Activated CD8-positive, alpha-beta T cell treated with anti-CD3 and anti-CD28 coated beads for 36 hours (primary cell): Measurements from ENCODE around the gene CRISP1. TPM values are rescaled to one million over a fixed set of nuclear protein-coding genes. Genes with fewer than 3 reads are reported as not detected.
"Not testable (repeated sequence)": the region's sequence is repeated elsewhere in the genome, so short reads cannot be mapped to it uniquely, and the experiment has no call there.

Experiments
- ATAC-seq: fragments of 200-7000 bp; cut with Tn5 transposase; one replicate; pipeline ENCODE4 v1.10.0; 2021; ENCODE audit warnings: mild to moderate bottlenecking, moderate library complexity
- CTCF ChIA-PET: fragments of 350-600 bp; sonication (Branson Sonifier 250); formaldehyde crosslinking; loops from one replicate; lab custom pipeline; 2021; ENCODE audit warnings: antibody characterized with exemption; lab: Charles Lee
- POLR2A ChIA-PET: fragments of 350-600 bp; sonication (Branson Sonifier 250); formaldehyde crosslinking; loops from one replicate; lab custom pipeline; 2021; ENCODE audit warnings: antibody characterized with exemption; lab: Charles Lee
- DNase-seq: peaks from one replicate; pipeline ENCODE4 v3.0.0-alpha.2; 2020
- H3K27ac Mint-ChIP-seq: one replicate; pipeline ENCODE4 v1.8.0; 2021; ENCODE audit warnings: mild to moderate bottlenecking, mixed read lengths
- H3K27me3 Mint-ChIP-seq: one replicate; pipeline ENCODE4 v1.8.0; 2021; ENCODE audit warnings: mixed read lengths
- H3K36me3 Mint-ChIP-seq: one replicate; pipeline ENCODE4 v1.8.0; 2021; ENCODE audit warnings: low read depth, mixed read lengths
- H3K4me1 Mint-ChIP-seq: one replicate; pipeline ENCODE4 v1.8.0; 2021; ENCODE audit warnings: low read depth, mixed read lengths
- H3K4me3 Mint-ChIP-seq: one replicate; pipeline ENCODE4 v1.8.0; 2021; ENCODE audit warnings: mild to moderate bottlenecking, moderate library complexity, mixed read lengths
- H3K9me3 Mint-ChIP-seq: one replicate; pipeline ENCODE4 v1.8.0; 2021; ENCODE audit warnings: mixed read lengths
- intact Hi-C: fragments of 100-400 bp; cut with micrococcal nuclease; formaldehyde crosslinking; loops from one replicate; pipeline ENCODE4 v1.10.0; 2022
- total RNA-seq, 2 experiments: library from RNA; stranded (reverse); gene quantifications; one replicate each; pipeline ENCODE4 v1.2.3, GENCODE V29; 2021
- TF ChIP-seq, protein P1 (sequence below): fragments of 200-600 bp; IDR thresholded peaks from one replicate; pipeline ENCODE4 v1.8.0; 2022; ENCODE audit warnings: antibody characterized with exemption, mild to moderate bottlenecking

The CRISP1 gene
- total RNA-seq, 2 experiments from 2014 or later: not detected

DNA sequence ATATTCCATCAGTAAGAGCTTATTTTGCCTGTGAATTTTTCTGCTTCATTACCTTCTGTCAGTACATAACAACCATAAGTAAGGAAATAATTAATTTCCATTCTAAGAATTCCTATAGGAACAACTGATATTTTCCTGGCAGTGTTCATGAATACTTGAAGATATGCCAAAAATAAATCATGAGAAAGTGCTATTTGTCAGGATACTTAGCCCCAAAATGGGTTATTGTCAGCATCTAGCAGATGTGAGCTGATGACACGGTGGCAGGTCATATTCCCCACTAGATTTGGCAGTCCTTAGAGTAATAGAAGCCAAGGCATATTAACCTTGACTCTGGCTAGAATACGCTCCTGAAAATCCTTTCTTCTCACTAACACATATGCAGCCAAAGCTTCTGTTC lies 43.2 kb upstream of the CRISP1 start:
- ATAC-seq (no peak), DNase-seq (no peak)
- H3K27ac Mint-ChIP-seq: no peak overlapping the region
- no peaks in the 10 kb centered on the region for H3K36me3 Mint-ChIP-seq
- no peaks in the 10 kb centered on the region for H3K27me3 Mint-ChIP-seq
- H3K4me1 Mint-ChIP-seq: no peaks in the 10 kb centered on the region
- H3K4me3 Mint-ChIP-seq: no peak overlapping the region
- TF ChIP-seq, protein P1, sequence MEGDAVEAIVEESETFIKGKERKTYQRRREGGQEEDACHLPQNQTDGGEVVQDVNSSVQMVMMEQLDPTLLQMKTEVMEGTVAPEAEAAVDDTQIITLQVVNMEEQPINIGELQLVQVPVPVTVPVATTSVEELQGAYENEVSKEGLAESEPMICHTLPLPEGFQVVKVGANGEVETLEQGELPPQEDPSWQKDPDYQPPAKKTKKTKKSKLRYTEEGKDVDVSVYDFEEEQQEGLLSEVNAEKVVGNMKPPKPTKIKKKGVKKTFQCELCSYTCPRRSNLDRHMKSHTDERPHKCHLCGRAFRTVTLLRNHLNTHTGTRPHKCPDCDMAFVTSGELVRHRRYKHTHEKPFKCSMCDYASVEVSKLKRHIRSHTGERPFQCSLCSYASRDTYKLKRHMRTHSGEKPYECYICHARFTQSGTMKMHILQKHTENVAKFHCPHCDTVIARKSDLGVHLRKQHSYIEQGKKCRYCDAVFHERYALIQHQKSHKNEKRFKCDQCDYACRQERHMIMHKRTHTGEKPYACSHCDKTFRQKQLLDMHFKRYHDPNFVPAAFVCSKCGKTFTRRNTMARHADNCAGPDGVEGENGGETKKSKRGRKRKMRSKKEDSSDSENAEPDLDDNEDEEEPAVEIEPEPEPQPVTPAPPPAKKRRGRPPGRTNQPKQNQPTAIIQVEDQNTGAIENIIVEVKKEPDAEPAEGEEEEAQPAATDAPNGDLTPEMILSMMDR: no peak
- ChIA-PET CTCF (interaction anchor here (1.3 kb wide), 1 partner anchor 19 kb away, joined by 3 read pairs; no protein-coding TSS in a partner anchor), POLR2A (interaction anchor here (0.6 kb wide), 1 partner anchor 440 kb away, joined by 3 read pairs; no protein-coding TSS in a partner anchor)
- intact Hi-C loops: no loop called here
- H3K9me3 Mint-ChIP-seq: no peaks in the 10 kb centered on the region

GRCh38 chr6:49906526-49906925 lies 40.2 kb upstream of the CRISP1 start:
- H3K9me3 Mint-ChIP-seq: no peaks in the 10 kb centered on the region
- ATAC-seq: no peak
- intact Hi-C loops: no loop called here
- TF ChIP-seq, protein P1: no peak
- DNase-seq: no peak
- POLR2A ChIA-PET: no interaction called here
- H3K27me3 Mint-ChIP-seq: no peaks in the 10 kb centered on the region
- no peaks in the 10 kb centered on the region for H3K4me1 Mint-ChIP-seq
- CTCF ChIA-PET: no interaction called here
- no peaks in the 10 kb centered on the region for H3K36me3 Mint-ChIP-seq
- no peak overlapping the region for H3K27ac Mint-ChIP-seq
- H3K4me3 Mint-ChIP-seq: no peak overlapping the region

DNA sequence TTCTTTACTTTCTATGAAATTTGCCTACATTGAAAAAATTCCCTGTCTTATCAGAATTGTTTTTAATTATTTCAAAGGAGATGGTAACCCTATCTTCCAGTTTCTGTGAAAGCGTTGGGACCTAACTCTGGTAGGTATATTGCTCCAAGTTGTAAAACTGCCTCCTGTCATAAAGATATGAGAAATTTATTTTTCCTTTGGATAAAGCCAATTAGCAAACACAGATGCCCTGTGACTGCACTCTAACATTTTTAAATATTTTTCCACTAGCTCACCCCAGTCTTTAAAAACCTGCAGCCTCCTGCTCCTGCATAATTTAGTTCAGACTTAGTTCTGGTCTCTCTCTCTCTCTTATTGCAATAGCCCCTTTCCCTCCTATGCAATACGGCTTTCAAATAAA lies 39.0 kb upstream of the CRISP1 start:
- intact Hi-C loops: no loop called here
- POLR2A ChIA-PET: no interaction called here
- no peaks in the 10 kb centered on the region for H3K4me1 Mint-ChIP-seq

GRCh38 chr6:49902856-49903255 lies 36.5 kb upstream of the CRISP1 start:
- CTCF ChIA-PET: no interaction called here
- POLR2A ChIA-PET: no interaction called here
- Mint-ChIP-seq H3K9me3 (no peaks in the 10 kb centered on the region), H3K27ac (no peak overlapping the region), H3K4me1 (no peaks in the 10 kb centered on the region), H3K4me3 (no peak overlapping the region), H3K36me3 (no peaks in the 10 kb centered on the region), H3K27me3 (no peaks in the 10 kb centered on the region)
- ATAC-seq (no peak), DNase-seq (no peak)
- intact Hi-C loops: no loop called here
- TF ChIP-seq, protein P1: no peak

More for the DNA sequence above, 39.0 kb upstream of the CRISP1 start:
- no peak for ATAC-seq
- CTCF ChIA-PET: no interaction called here
- Mint-ChIP-seq H3K27ac (no peak overlapping the region), H3K27me3 (no peaks in the 10 kb centered on the region), H3K36me3 (no peaks in the 10 kb centered on the region), H3K9me3 (no peaks in the 10 kb centered on the region), H3K4me3 (no peak overlapping the region)
- no peak for DNase-seq
- TF ChIP-seq, protein P1: no peak

GRCh38 chr6:49898904-49899566 lies 32.7 kb upstream of the CRISP1 start:
- Mint-ChIP-seq H3K4me3 (no peak overlapping the region), H3K27me3 (no peaks in the 10 kb centered on the region), H3K9me3 (peaks cover 10% of the 10 kb centered on the region), H3K27ac (no peak overlapping the region), H3K36me3 (no peaks in the 10 kb centered on the region), H3K4me1 (no peaks in the 10 kb centered on the region)
- POLR2A ChIA-PET: no interaction called here
- no peak for DNase-seq
- intact Hi-C loops: no loop called here
- CTCF ChIA-PET: no interaction called here
- TF ChIP-seq, protein P1: no peak
- no peak for ATAC-seq

DNA sequence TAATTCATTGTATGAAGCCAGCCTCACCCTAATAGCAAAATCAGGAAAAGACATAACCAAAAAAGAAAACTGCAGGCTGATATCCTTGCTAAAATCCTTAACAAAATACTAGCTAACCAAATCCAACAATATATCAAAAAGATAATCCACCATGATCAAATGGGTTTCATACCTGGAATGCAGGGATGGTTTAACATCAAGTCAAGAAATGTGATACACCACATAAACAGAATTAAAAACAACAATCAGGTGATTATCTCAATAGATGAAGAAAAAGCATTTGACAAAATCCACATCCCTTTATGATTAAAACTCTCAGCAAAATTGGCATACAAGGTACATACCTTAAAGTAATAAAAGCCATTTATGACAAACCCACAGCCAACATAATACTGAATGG lies 29.2 kb upstream of the CRISP1 start:
- POLR2A ChIA-PET, H3K4me3 Mint-ChIP-seq, CTCF ChIA-PET, ATAC-seq, DNase-seq, intact Hi-C loops, H3K36me3 Mint-ChIP-seq, H3K4me1 Mint-ChIP-seq, H3K27me3 Mint-ChIP-seq, H3K27ac Mint-ChIP-seq: not testable (repeated sequence)
- H3K9me3 Mint-ChIP-seq: peaks cover 15% of the 10 kb centered on the region
